Gastrocnemius medialis (tissue), 4 donors: ENCODE data around the gene FAM167B. TPM values are rescaled to one million over a fixed set of nuclear protein-coding genes. Genes with fewer than 3 reads are reported as not detected.

Source experiments
- ATAC-seq, 2 donors: fragments of 150-250 bp; one replicate each; pipeline ENCODE4 v1.9.1; 2016
- DNase-seq, 2 donors: peaks; one replicate each; pipeline ENCODE4 v3.0.0-alpha.2; 2019
- H3K27ac ChIP-seq, 4 donors: fragments of 200-600 bp; sonication (generic); 1 replicate in 1 of 4; 2 replicates in 3 of 4; pipeline ENCODE4 v1.5.1; 2016 to 2018; ENCODE audit warnings: mild to moderate bottlenecking in 2 of 4, moderate library complexity in 1 of 4
- H3K27me3 ChIP-seq, 3 donors: fragments of 200-600 bp; sonication (generic) in 2 of 3; 1 replicate in 1 of 3; 2 replicates in 2 of 3; pipeline versions ENCODE4 v1.5.1 to v1.6.0; 2016 to 2019; ENCODE audit warnings: mild to moderate bottlenecking in 1 of 3, moderate library complexity in 1 of 3
- H3K36me3 ChIP-seq, 2 donors: fragments of 200-600 bp; sonication (generic) in 1 of 2; one replicate each; pipeline ENCODE4 v1.5.1; 2017 to 2018
- H3K4me1 ChIP-seq, 2 donors: fragments of 200-600 bp; sonication (generic) in 1 of 2; one replicate each; pipeline ENCODE4 v1.5.1; 2016 to 2017; ENCODE audit warnings: mild to moderate bottlenecking in 2 of 2
- H3K4me3 ChIP-seq, 4 donors: fragments of 200-600 bp; sonication (generic) in 3 of 4; 1 replicate in 1 of 4; 2 replicates in 3 of 4; pipeline ENCODE4 v1.5.1; 2016 to 2019; ENCODE audit warnings: mild to moderate bottlenecking in 2 of 4
- H3K9me3 ChIP-seq, 3 donors: fragments of 200-600 bp; sonication (generic) in 2 of 3; 1 replicate in 1 of 3; 2 replicates in 2 of 3; pipeline ENCODE4 v1.5.1; 2016 to 2019
- CTCF ChIP-seq, 5 experiments: fragments of 450-650 bp in 3 of 5; fragments of 200-600 bp in 2 of 5; sonication (generic) in 2 of 5; IDR thresholded peaks in 4 of 5; conservative IDR thresholded peaks in 1 of 5; 1 replicate in 4 of 5; 2 replicates in 1 of 5; pipeline ENCODE4 v1.5.1; 2016 to 2019; ENCODE audit warnings: antibody characterized with exemption in 5 of 5, mild to moderate bottlenecking in 3 of 5, moderate library complexity in 3 of 5
- POLR2A ChIP-seq, 2 donors: fragments of 450-650 bp; IDR thresholded peaks; one replicate each; pipeline ENCODE4 v1.6.1; 2017; ENCODE audit warnings: antibody characterized with exemption in 2 of 2, mild to moderate bottlenecking in 2 of 2, moderate library complexity in 2 of 2
- in situ Hi-C, 4 donors: fragments of 200-750 bp; cut with MboI; loops; one replicate each; pipeline versions ENCODE4 v1.15.0 to v1.8.0; 2017; ENCODE audit warnings: low sequenced_read_pairs in 4 of 4
- intact Hi-C: fragments of 100-400 bp; cut with DNase I; formaldehyde crosslinking; loops from one replicate; pipeline ENCODE4 v1.15.1; 2023; ENCODE audit warnings: low total_unique reads
- total RNA-seq, 4 donors: library from RNA; depleted of rRNA; stranded (reverse); fragments of >200 nt; gene quantifications; one replicate each; pipeline versions ENCODE4 v1.1.0 to v1.2.3, GENCODE V29; 2016

FAM167B gene
- total RNA-seq, 4 donors from 2014 or later, result 1.1 to 2.9 (median 2.3) TPM

DNA sequence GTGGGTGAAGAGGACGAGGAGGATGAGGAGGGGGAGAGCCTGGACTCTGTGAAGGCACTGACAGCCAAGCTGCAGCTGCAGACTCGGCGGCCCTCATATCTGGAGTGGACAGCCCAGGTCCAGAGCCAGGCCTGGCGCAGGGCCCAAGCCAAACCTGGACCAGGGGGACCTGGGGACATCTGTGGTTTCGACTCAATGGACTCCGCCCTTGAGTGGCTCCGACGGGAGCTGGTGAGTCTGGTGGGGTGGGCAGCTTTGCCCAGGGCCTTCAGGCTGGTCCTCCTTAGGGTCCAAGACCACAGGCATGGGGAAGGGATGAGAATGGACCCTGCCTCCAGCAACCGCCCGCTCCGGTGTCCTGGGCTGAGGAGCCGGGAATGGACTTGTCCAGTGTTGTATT, 430 bp downstream of the FAM167B start:
- H3K27me3 ChIP-seq, result no peaks in the 10 kb centered on the region
- in situ Hi-C loops, result no loop called here
- no peak for ATAC-seq
- no peaks in the 10 kb centered on the region for H3K36me3 ChIP-seq
- DNase-seq, result no peak
- peak overlapping the region in 1 of 4 donors; percentile 3 for H3K4me3 ChIP-seq
- H3K27ac ChIP-seq, result peak overlapping the region; percentile 64 to 76 (median 70)
- no peaks in the 10 kb centered on the region for H3K9me3 ChIP-seq
- intact Hi-C loops, result no loop called here
- H3K4me1 ChIP-seq, result peaks cover 18 to 44% of the 10 kb centered on the region in 2 donors
- no peak for TF ChIP-seq POLR2A (IDR thresholded peaks at IDR 0.05)
- no peak for TF ChIP-seq CTCF (IDR thresholded peaks at IDR 0.05 in 4 of 5, conservative IDR thresholded peaks at IDR 0.05 in 1 of 5)

- peak overlapping the region; percentile 64 to 76 (median 70) for H3K27ac ChIP-seq
- no peak overlapping the region for H3K4me3 ChIP-seq
Observed at GRCh38 chr1:32247983-32248889, 1.2 kb downstream of the FAM167B start.

GRCh38 chr1:32249831-32250525, 3.0 kb downstream of the FAM167B start:
- H3K9me3 ChIP-seq, result no peaks in the 10 kb centered on the region
- H3K27me3 ChIP-seq, result no peaks in the 10 kb centered on the region
- H3K27ac ChIP-seq, result peak overlapping the region; percentile 64 to 76 (median 70)
- no peak overlapping the region for H3K4me3 ChIP-seq
- peak in 1 of 2 donors; percentile 35 for DNase-seq
- TF ChIP-seq POLR2A (IDR thresholded peaks at IDR 0.05) (peak in 1 of 2 donors; percentile 19), CTCF (IDR thresholded peaks at IDR 0.05 in 4 of 5, conservative IDR thresholded peaks at IDR 0.05 in 1 of 5) (no peak)
- H3K36me3 ChIP-seq, result no peaks in the 10 kb centered on the region
- in situ Hi-C loops, result no loop called here
- intact Hi-C loops, result no loop called here
- H3K4me1 ChIP-seq, result peaks cover 16 to 49% of the 10 kb centered on the region in 2 donors
- ATAC-seq, result peak; percentile 23 to 35

More at GRCh38 chr1:32247983-32248889, 1.2 kb downstream of the FAM167B start:
- in situ Hi-C loops, result no loop called here
- Histone ChIP-seq H3K36me3 (no peaks in the 10 kb centered on the region), H3K9me3 (no peaks in the 10 kb centered on the region), H3K27me3 (no peaks in the 10 kb centered on the region), H3K4me1 (peaks cover 16 to 50% of the 10 kb centered on the region in 2 donors)
- intact Hi-C loops, result no loop called here
- ATAC-seq (peak; percentile 23 to 63), DNase-seq (peak; percentile 28 to 70)
- TF ChIP-seq POLR2A (IDR thresholded peaks at IDR 0.05) (no peak), CTCF (IDR thresholded peaks at IDR 0.05 in 4 of 5, conservative IDR thresholded peaks at IDR 0.05 in 1 of 5) (peak; percentile 71 to 82 (median 75))

DNA sequence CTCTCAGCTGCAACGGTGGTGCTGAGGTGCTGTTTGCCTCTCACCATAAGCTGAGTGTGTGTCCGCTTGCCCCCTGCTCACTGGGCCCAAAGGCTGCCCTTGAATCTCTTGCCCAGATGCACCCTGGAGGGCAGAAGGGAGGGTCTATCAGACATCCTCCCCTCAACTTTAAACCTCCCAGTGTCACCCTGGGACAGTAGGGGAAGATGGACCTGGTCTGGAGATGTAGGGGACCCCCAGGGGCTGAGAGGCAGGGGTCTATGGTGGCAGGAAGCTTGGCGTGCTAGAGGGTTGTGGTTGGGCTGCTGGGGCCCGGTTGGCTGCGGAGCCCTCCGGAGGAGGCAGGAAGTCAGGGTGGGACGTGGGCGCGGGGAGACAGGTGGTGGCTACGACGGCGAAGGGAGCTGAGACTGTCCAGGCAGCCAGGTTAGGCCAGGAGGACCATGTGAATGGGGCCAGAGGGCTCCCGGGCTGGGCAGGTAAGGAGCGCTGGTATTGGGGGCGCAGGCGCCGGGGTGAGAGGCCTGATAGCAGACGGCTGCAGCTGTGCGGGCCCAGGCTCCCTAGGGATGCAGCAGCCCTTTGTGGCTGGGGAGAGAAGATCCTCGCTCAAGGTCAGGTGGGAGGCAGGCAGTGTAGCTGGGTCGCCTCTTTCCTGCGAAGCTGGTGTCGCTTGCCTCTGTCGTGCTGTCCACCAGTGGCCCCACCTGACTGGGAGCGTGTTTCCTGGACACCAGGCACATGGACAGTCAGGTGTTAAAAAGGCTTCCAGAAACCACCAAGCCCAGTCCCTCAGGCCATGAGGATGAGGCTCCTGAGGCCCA, 4.1 kb downstream of the FAM167B start, which contains the start of gene LCK:
Gene LCK, plus strand, starts transcription at position 373 of the 824 bp plus-strand sequence. CDS start 23,065 bp downstream, outside the sequence.
- Histone ChIP-seq H3K4me3 (no peak within 1 kb of the TSS), H3K27me3 (no peaks in the 10 kb centered on the region), H3K27ac (peak within 1 kb of the TSS; percentile 47 to 73 (median 70)), H3K4me1 (peaks cover 16 to 38% of the 10 kb centered on the region in 2 donors), H3K36me3 (no peaks in the 10 kb centered on the region), H3K9me3 (no peaks in the 10 kb centered on the region)
- TF ChIP-seq CTCF (IDR thresholded peaks at IDR 0.05 in 4 of 5, conservative IDR thresholded peaks at IDR 0.05 in 1 of 5) (no peak), POLR2A (IDR thresholded peaks at IDR 0.05) (no peak)
- ATAC-seq (no peak), DNase-seq (no peak)
- intact Hi-C loops (no loop called here), in situ Hi-C loops (no loop called here)
